Activated naive CD8-positive, alpha-beta T cell treated with anti-CD3 and anti-CD28 coated beads, Interleukin-2, amount 50 U/mL, for 16 hours (primary cell): ENCODE measurements around the gene PEX5L.

Experiments used
- DNase-seq: peaks from one replicate; pipeline ENCODE4 v3.0.0-alpha.2; 2020; ENCODE audit warnings: low read depth, low spot score

Gene PEX5L

GRCh38 chr3:179896507-179896906, 140.2 kb downstream of the PEX5L start:
- no peak for DNase-seq

DNA sequence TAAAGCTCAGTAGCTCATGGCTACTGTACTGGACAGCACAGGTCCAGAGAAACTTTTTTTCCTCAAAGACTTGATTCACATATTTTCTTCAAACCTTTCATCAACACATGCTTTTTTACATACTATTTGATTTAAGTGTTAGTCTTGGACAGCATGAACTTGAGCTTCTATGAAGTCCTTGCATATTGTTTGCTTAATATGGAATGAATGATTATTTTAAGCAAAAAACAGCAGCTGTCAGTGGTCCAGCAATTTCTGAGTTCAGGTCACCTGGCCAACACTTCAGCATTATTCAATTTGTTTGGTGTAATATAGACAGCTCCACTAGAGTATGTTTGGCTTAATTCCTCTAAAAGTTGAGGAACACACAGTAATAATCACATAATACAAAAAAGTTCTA, 141.4 kb downstream of the PEX5L start:
- DNase-seq = no peak

DNA sequence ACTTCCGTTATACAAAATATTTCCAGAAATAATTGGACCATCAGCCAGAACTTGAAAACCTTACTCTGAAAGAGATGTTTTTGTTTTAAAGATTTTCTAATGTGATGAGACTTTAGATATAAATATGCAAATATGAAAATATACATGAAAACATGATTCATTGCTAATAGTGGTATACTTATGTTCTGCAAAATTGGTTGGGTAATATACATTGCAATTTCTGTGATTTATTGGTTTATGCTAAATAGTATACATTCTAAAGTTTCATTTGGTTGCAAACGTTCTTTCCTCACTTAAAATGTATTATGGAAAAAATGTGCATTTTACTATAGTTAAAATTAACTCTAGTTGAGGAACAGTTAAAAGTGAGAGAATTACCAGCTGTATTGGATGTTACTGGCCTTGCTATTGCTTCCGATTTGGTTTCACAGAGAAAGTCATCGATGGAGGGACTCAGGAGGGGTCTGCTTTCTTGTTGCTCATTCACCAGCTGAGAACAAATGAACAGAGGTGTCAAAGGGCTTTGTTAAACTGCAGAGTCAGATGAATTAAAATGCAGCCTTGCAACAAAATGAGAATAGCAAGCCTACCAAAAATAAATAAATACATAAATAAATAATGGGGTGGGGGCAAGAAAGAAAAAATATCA, 149.3 kb downstream of the PEX5L start:
- no peak for DNase-seq

GRCh38 chr3:179885950-179886349, 150.8 kb downstream of the PEX5L start:
- DNase-seq = no peak

- DNase-seq = no peak
Measured at GRCh38 chr3:179884136-179884535, 152.6 kb downstream of the PEX5L start.

- no peak for DNase-seq
Measured at GRCh38 chr3:179882292-179882691, 154.4 kb downstream of the PEX5L start.

GRCh38 chr3:179881791-179882190, 154.9 kb downstream of the PEX5L start:
- no peak for DNase-seq

DNA sequence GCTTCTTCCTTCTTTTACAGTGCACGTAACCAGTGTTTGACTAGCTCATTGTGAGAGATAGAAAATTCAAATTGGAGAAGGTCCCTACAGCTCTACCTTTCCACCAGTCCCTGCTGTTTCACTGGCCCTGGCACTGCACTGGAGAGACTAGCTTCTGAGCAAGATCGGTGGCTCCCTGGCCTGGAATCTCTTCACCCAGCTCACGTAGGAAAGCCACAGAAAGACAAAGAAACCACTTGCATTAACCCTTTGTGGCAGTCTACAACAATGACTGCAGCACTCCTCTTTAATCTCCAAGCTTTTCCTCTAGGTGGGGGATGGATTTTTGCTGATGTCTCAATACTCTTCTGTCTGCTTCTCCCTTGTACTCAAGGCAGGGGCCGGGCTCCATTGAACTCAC, 155.9 kb downstream of the PEX5L start:
- no peak for DNase-seq

DNA sequence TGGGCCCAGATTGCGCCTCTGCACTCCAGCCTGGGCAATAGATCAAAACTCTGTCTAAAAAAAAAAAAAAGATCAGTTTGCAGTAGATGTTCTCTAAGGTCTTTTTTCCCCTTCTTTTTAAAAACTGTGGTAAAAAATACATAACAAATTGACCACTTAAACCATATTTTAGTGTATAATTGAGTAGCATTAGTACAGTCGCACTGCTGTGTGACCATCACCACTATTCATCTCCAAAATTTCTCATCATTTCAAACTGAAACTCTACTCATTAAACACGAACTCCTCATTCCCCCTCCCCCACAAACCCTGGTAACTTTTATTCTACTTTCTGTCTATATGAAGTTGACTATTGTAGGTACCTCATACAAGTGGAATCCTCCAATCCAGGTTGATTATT, 160.3 kb downstream of the PEX5L start:
- DNase-seq = no peak

DNA sequence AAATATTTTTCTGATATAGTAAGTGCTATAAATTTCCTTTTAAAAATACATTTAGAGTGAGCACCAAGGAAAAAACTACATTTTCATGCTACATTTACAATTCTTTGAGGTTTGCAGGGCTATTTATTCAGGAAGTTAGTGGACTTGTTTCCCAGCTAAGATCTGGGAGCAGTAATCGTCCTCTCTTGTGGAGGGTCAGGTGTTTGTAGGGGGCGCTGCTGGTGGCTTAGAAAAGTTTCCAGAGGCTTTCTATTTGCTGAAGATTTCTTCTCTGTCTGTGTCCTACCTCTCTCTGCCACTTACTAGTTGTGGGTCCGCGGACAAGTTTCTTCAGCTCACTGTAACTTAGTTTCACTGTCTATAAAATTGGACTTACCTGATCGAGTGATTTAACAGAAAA, 163.9 kb downstream of the PEX5L start:
- no peak for DNase-seq

GRCh38 chr3:179871782-179872181, 165.0 kb downstream of the PEX5L start:
- DNase-seq = no peak

GRCh38 chr3:179868715-179869114, 168.0 kb downstream of the PEX5L start:
- DNase-seq = no peak

- no peak for DNase-seq
Measured at GRCh38 chr3:179867961-179868360, 168.8 kb downstream of the PEX5L start.

GRCh38 chr3:179865861-179866505, 170.8 kb downstream of the PEX5L start:
- no peak for DNase-seq

- DNase-seq = no peak
Measured at GRCh38 chr3:179861953-179862352, 174.8 kb downstream of the PEX5L start.

GRCh38 chr3:179861292-179861691, 175.4 kb downstream of the PEX5L start:
- DNase-seq = no peak

DNA sequence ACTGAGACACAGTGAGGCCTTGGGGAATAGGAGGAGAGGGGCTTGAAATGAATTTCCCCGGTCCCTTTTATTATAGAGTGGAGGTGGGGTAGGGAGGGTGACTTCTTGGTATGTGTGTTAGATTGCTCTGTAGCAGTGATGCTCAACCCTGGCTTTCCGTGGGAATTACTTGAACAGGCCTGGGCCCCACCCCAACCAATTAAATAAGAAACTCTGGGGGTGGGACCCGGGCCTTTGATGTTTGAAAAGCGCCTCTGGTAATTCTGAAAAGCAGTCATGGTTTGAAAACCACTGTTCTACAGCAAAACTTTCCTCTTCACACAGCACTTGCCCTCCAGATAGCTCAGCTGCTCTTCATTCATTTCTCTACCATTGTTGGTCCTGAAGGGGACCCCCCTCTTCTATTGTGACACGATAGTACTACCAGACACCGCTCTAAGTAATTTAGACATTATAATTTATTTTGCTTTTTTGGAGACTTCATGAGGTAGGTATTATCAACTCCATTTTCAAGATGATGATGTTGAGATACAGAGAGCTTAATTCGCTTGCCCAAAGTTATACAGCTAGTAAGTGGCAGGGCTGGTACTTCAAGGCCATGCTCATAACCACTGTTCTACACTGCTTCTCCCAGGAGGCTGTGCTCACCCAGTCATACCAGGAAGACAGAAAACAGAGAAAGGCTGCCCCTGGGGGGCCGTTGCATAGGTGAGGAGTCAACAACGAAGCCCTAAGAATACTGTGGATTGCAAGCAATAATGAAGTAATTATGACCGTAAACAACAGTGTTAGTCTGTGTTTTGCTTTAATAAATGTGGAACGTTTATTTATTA, 176.2 kb downstream of the PEX5L start:
- no peak for DNase-seq

DNA sequence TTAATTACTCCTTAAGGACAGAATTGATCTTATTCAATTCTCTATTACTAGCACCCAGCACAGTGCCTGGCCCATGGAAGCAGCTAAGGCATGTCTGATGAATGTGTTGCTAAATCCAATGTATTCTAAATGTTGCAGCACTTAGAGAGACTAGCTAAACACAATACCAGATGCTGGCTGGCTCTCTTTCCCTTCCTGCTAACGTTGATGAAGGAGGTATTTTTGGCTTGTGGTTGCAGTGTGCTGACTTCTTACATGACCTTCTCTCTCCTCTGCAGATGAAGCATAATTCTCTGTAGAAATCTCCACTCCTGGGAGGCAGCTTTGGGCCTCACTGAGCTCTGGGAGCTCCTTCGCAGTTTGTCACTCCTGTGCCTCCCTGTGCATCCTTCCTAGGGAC, 183.6 kb downstream of the PEX5L start:
- no peak for DNase-seq

- DNase-seq = no peak
Measured at GRCh38 chr3:179852142-179852905, 184.4 kb downstream of the PEX5L start.

GRCh38 chr3:179848711-179849110, 188.0 kb downstream of the PEX5L start:
- DNase-seq = no peak

DNA sequence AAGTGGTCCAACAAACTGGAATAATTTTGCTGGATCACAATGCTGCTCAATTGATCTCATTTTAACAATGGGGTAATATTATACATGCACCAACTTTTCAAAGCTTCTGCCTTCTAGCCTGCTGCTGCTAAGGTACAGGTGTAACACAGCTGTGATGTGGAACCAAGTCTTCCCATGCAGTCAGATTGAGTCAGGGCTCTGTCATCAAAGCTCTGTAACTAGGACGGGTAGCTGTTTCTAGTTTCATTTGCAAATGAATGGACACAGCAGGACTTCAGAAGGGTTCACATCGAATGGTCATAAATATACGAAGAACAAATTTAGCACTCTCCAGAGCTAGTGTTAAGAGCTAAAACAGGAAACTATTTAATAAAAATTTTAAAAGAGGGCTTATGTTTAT, 194.7 kb downstream of the PEX5L start:
- DNase-seq = no peak

- no peak for DNase-seq
Measured at GRCh38 chr3:179840985-179841384, 195.8 kb downstream of the PEX5L start.
